Measurements from ENCODE around the gene SIM1.

- TF ChIP-seq CTCF (conservative IDR thresholded peaks at IDR 0.05; ENCODE audit: low read length): no peak
- TF ChIP-seq EZH2phosphoT487 (IDR thresholded peaks at IDR 0.05; ENCODE audit: borderline replicate concordance): no peak
These were observed 8.4 kb downstream of the SIM1 start for GRCh38 chr6:100456141-100456907.
